HL-60/S4 treated with phorbol 12-myristate 13-acetate at 8.2 ng/mL for 4 days and 3 days (cell line): Measurements from ENCODE around the gene SYNJ2BP.

Source experiments
- in situ Hi-C: fragments of 300-500 bp; cut with MboI; formaldehyde crosslinking; loops from 2 replicates; pipeline ENCODE4 v1.15.0; 2022; ENCODE audit warnings: low sequenced_read_pairs

The SYNJ2BP gene

GRCh38 chr14:70392676-70393075 lies 24.2 kb downstream of the SYNJ2BP start:
- in situ Hi-C loops: no loop called here

- in situ Hi-C loops: no loop called here
These were observed 25.1 kb downstream of the SYNJ2BP start for GRCh38 chr14:70391493-70392391.

GRCh38 chr14:70382536-70382935 lies 34.4 kb downstream of the SYNJ2BP start:
- in situ Hi-C loops: no loop called here

DNA sequence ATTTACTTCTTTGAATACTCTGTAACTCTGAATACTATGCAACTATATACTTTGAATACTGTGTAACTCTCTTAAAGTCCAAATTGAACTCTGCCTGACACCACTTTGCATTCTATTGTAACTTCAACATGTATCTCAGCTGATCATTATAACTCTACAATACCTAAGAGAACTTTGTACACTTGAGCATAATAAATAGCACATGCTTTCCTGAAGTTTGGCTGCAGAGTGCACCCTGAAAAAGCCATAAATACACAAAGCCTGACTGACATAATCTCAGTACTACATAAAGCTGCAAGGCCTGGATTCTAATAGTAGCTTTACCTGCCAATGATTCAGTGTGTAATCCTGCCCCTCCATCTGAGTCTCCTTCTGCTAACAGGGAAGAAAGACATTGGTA lies 36.1 kb downstream of the SYNJ2BP start:
- in situ Hi-C loops: no loop called here

DNA sequence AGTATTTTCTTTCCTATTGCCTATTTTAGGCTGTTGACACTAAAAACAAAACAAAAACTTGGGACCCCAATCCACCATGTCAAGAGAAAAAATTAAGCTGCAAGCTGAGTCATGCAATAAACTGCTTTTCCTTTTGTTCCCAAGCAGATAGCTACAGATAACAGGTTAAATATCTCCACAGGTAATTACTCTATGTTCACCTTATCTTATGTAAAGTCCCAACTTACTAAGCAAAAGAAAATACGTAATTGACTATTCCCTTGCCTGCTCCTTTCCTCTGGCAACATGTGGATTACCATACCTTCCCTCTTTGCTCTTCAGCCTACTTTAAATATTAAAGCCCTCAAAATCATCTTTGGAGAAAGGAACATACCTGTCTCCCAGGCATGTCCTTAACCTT lies 38.2 kb downstream of the SYNJ2BP start:
- in situ Hi-C loops: no loop called here
